ENCODE measurements around the gene ATRIP.

Gene ATRIP

GRCh38 chr3:48430708-48431101 is 15.8 kb upstream of the ATRIP start:
- H3K27ac ChIP-seq: peak overlapping the region; percentile 88
- TF ChIP-seq CTCF (conservative IDR thresholded peaks at IDR 0.05) (no peak), ZFX (IDR thresholded peaks at IDR 0.05) (no peak)

GRCh38 chr3:48431224-48432029 is 15.1 kb upstream of the ATRIP start:
- TF ChIP-seq ZFX (IDR thresholded peaks at IDR 0.05): no peak
- TF ChIP-seq CTCF (conservative IDR thresholded peaks at IDR 0.05): no peak
- peak overlapping the region; percentile 88; the same call in 1 of the 2 replicates for H3K27ac ChIP-seq

- TF ChIP-seq ZFX (IDR thresholded peaks at IDR 0.05) (no peak), CTCF (conservative IDR thresholded peaks at IDR 0.05) (no peak; the same call in 1 of the 2 replicates)
- H3K27ac ChIP-seq: no peak overlapping the region
These were observed 13.8 kb upstream of the ATRIP start for GRCh38 chr3:48432411-48433371.

GRCh38 chr3:48433472-48434118 is 12.9 kb upstream of the ATRIP start:
- no peak overlapping the region for H3K27ac ChIP-seq
- TF ChIP-seq ZFX (IDR thresholded peaks at IDR 0.05) (no peak), CTCF (conservative IDR thresholded peaks at IDR 0.05) (no peak)

GRCh38 chr3:48434591-48435222 is 11.8 kb upstream of the ATRIP start:
- no peak for TF ChIP-seq ZFX (IDR thresholded peaks at IDR 0.05)
- no peak for TF ChIP-seq CTCF (conservative IDR thresholded peaks at IDR 0.05)
- H3K27ac ChIP-seq: no peak overlapping the region

- TF ChIP-seq ZFX (IDR thresholded peaks at IDR 0.05): no peak
- no peak overlapping the region for H3K27ac ChIP-seq
These were observed 11.3 kb upstream of the ATRIP start for GRCh38 chr3:48435223-48435595.

- no peak overlapping the region for H3K27ac ChIP-seq
- TF ChIP-seq ZFX (IDR thresholded peaks at IDR 0.05) (no peak), CTCF (conservative IDR thresholded peaks at IDR 0.05) (peak; percentile 99)
These were observed 10.6 kb upstream of the ATRIP start for GRCh38 chr3:48435774-48436476.

Data from C4-2B (cell line).